Transverse colon (tissue), 4 donors: ENCODE measurements around the gene RASL10A.

Experiments
- POLR2A ChIP-seq: fragments of 450-650 bp; IDR thresholded peaks from one replicate; pipeline ENCODE4 v1.6.1; 2016; ENCODE audit warnings: antibody characterized with exemption, mild to moderate bottlenecking, moderate library complexity
- POLR2AphosphoS5 ChIP-seq, 3 donors: sonication (generic); formaldehyde crosslinking; IDR thresholded peaks; one replicate each; pipeline ENCODE4 v1.6.1; 2016; ENCODE audit warnings: antibody characterized with exemption in 3 of 3
- TF ChIP-seq, protein P1 (sequence below), 5 experiments: fragments of 200-600 bp in 3 of 5; fragments of 450-650 bp in 2 of 5; sonication (generic) in 3 of 5; IDR thresholded peaks; 1 replicate in 2 of 5; 2 replicates in 3 of 5; pipeline ENCODE4 v1.5.1; 2016 to 2017; ENCODE audit warnings: antibody characterized with exemption in 5 of 5, inconsistent platforms in 3 of 5, mild to moderate bottlenecking in 2 of 5, moderate library complexity in 1 of 5

DNA sequence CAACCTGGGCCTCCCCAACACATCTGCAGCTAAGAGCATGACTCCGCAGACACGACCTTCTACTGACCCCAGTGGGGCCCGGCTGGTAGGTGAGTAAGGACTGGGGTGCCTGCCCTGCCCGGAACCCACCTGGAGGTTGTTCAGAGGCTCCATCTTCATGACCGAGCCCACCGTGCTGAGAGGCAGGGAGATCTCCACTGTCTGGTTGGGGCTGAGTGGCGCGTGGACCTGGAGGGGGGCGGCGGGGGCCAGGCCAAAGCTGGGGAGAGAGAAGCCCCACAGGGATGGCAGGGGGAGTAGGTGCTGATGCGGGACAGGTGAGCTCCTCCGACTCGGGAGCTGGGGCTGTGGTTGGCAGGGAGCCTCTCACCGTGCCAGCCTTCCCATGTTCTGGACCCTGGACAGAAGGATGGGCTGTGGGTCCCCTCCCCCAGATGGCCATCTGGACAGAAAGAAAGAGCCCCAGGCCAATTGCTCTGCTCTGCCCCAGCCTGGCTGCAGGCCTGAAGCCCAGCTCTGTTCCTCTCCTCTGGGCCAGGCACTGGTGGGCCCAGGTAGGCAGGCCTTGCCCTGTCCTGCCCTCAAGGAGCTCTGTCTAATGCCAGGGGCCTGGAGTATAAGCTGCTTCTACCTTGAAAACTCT is 16.3 kb upstream of the RASL10A start:
- TF ChIP-seq, protein P1, sequence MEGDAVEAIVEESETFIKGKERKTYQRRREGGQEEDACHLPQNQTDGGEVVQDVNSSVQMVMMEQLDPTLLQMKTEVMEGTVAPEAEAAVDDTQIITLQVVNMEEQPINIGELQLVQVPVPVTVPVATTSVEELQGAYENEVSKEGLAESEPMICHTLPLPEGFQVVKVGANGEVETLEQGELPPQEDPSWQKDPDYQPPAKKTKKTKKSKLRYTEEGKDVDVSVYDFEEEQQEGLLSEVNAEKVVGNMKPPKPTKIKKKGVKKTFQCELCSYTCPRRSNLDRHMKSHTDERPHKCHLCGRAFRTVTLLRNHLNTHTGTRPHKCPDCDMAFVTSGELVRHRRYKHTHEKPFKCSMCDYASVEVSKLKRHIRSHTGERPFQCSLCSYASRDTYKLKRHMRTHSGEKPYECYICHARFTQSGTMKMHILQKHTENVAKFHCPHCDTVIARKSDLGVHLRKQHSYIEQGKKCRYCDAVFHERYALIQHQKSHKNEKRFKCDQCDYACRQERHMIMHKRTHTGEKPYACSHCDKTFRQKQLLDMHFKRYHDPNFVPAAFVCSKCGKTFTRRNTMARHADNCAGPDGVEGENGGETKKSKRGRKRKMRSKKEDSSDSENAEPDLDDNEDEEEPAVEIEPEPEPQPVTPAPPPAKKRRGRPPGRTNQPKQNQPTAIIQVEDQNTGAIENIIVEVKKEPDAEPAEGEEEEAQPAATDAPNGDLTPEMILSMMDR (IDR thresholded peaks at IDR 0.05), result no peak
- TF ChIP-seq POLR2A (no peak), POLR2AphosphoS5 (IDR thresholded peaks at IDR 0.05) (no peak)
